GM18858 (cell line): Measurements from ENCODE around the gene KRTAP4-3.
"Not testable (repeated sequence)": the region's sequence is repeated elsewhere in the genome, so short reads cannot be mapped to it uniquely, and the experiment has no call there.

Experiments used
- ATAC-seq: cut with Tn5 transposase; IDR thresholded peaks from one replicate; pipeline ENCODE4 v1.9.1; 2021; ENCODE audit not compliant: unreplicated experiment

The KRTAP4-3 gene

GRCh38 chr17:41153856-41154255, 14.2 kb downstream of the KRTAP4-3 start:
- no peak for ATAC-seq

DNA sequence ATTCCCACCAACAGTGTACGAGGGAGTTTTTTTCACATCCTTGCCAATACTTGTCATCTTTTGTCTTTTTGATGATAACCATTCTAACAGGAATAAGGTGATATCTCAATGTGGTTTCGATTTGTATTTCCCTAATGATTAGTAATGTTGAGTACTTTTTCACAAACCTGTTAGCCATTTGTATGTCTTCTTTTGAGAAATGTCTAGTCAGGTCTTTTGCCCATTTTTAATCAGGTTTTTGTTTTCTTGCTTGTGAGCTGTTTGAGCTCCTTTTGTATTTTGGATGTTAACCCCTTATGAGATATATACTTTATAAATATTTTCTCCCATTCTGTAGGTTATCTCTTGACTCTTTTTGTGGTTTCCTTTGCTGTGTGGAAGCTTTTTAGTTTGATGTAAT, 16.5 kb downstream of the KRTAP4-3 start:
- no peak for ATAC-seq

DNA sequence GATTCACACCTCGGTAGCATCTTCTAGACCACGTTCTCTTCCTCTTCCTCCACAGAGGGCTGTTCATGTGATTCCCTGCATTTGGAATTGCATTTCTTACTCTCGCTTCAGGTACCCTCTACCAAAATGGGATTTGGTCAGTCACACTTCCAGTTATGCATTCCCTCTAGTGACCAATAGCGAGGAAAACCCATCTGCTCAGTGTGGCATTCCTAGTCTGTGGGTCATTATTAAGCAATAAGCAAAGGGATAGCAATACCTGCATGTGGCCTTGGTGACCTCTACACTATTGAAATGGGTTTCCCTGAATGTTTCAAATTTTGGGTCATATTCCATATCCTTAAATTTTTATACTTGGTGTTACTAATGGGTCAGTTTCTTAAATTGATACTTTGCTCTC, 18.0 kb downstream of the KRTAP4-3 start:
- no peak for ATAC-seq

- ATAC-seq: no peak
These were observed 18.4 kb downstream of the KRTAP4-3 start, which contains the start of gene KRTAP4-5 for GRCh38 chr17:41149652-41149985. Gene KRTAP4-5 (minus strand): TSS chr17:41149825. CDS start chr17:41149767, 58 bp downstream.

GRCh38 chr17:41148971-41149651, 18.9 kb downstream of the KRTAP4-3 start:
- not testable (repeated sequence) for ATAC-seq

DNA sequence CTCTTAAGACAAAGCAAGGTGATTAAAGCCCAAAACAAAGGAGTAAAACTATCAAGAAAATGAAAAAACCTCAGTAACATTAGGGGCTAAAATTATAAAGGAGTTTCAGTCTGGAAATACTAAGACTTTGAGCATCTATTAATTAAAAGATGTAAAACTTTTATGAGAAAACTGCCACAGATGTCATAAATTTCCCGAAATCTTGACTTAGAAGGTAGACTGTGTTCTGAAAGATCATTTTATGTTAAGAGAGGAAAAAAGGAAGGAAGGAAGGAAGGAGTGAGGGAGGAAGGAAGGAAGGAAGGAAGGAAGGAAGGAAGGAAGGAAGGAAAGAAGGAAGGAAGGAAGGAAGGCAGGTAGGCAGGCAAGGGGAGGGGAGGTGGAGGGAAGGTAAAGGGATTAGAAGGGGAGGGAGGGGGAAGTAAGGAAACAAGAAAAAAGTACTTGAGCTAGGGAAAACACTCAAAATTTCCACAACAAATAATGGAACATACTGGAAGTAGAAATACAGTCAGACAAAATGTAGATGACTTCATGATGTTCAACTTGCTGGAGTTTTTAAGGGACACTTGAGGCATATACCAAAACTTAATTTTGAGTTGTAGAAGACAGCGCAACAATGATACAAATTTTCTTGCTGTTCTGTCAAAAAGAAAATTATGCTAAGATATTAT, 20.4 kb downstream of the KRTAP4-3 start:
- no peak for ATAC-seq

GRCh38 chr17:41145261-41145660, 22.8 kb downstream of the KRTAP4-3 start:
- ATAC-seq: no peak

DNA sequence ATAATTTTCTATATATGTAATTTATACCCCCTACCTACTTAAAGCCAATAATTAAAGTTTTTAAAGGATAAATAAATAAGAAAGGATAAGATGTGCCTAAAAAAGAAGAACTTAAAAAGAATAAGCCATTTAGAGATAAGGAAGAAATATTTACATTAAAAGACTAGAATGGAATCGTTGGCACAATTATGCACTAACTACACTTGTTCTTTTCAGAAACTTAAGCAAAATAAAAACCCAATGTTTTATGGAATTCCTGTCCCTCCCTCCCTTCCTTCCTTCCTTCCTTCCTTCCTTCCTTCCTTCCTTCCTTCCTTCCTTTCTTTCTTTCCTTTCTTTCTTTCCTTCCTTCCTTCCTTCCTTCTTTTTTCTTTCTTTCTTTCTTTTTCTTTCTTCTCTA, 23.2 kb downstream of the KRTAP4-3 start:
- no peak for ATAC-seq

GRCh38 chr17:41141361-41141760, 26.7 kb downstream of the KRTAP4-3 start:
- no peak for ATAC-seq

DNA sequence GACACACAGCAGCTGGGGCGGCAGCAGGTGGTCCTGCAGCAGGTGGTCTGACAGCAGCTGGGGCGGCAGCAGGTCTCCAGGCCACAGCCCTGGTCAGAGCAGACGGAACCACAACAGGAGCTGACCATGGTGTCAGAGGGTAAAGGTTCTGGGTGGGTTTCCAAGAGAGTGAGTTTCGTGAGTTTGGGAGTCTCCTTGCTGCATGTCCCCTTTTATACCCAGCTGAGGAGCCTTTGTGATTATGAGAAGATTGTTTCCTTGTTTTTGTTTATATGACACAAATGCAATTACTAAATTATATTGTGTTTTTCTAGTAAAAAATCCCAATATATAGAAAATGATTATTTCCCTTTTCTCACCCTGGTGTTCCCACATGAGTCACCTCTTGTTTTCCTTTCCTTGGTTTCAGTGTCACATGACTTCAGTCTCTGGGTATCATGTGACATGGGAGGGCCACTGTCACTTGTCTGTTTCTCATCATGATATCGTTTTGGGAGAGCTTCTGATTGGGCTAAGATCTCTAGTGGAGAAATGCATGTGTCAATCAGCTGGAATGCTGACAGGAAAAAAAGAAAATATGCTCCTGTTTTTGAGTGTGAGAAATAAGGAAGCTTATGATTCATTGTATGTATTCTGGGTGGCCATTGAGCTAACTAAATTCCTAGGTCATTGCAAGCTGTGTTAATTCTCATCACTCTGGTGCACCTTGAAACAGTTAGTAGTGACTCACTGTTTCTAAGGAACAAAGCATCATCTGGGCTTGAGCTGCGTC, 27.5 kb downstream of the KRTAP4-3 start, which contains the start of gene KRTAP4-6:
TSS of gene KRTAP4-6 (minus strand) at position 185 of the 772 bp plus-strand sequence. CDS start at position 128, 57 bp downstream.
- no peak for ATAC-seq

- not testable (repeated sequence) for ATAC-seq
These were observed 28.2 kb downstream of the KRTAP4-3 start for GRCh38 chr17:41139865-41140264.

GRCh38 chr17:41133880-41134735, 33.9 kb downstream of the KRTAP4-3 start:
- no peak for ATAC-seq

DNA sequence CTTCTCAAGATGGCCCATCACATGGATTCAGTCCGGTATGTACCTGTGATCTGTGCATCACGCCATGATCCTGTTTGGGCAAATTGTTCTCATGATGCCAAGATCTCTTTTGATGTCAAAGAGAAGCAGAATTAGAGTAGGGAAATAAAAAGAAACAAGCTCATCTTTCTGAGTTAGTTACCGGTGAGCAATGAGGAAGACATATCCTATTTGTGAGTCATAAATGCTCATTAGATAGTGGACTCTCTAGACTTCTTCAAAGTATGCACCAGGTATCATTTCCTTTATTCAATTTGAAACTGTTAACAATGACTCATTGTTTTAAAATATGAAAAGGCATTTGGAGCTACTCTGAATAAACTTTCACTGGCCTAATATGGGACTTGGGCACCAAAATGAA, 36.0 kb downstream of the KRTAP4-3 start:
- no peak for ATAC-seq

DNA sequence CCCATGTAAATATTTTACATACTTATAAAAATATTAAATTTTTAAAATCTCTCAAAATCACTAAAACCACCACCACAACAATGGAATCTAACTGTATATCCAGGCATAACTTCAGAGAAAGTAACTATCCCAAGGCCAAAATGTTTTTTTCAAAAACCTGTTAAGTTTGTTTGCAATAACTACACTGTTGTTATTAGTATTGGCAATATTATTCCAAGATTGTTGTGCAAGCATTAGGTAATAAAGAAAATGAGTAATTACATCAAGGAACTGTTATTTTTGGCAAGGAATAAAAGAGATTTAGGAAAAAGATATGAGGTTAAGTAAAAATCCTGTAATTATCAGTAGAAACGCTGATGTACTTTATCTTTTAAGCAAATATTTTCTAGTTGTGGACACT, 40.6 kb downstream of the KRTAP4-3 start:
- ATAC-seq: no peak

DNA sequence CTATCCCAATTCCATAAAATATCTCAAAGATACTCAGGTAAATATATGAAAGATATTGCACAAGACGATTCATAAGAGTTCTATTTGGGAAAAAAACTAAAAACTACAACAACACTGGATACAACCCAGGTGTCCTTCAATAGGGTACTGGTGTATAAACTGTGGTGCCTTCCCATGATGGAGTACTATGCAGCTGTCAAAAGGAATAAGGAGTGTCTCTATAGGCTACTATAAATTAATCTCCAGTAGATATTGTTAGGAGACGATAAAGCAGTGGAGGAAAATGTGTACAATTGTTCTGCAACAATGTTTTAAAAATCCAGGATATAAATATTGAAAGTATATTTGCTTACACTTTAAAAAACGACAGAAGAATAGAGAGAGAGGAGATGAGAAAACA, 41.6 kb downstream of the KRTAP4-3 start:
- ATAC-seq: no peak

- no peak for ATAC-seq
These were observed 43.0 kb downstream of the KRTAP4-3 start for GRCh38 chr17:41125064-41125463.

DNA sequence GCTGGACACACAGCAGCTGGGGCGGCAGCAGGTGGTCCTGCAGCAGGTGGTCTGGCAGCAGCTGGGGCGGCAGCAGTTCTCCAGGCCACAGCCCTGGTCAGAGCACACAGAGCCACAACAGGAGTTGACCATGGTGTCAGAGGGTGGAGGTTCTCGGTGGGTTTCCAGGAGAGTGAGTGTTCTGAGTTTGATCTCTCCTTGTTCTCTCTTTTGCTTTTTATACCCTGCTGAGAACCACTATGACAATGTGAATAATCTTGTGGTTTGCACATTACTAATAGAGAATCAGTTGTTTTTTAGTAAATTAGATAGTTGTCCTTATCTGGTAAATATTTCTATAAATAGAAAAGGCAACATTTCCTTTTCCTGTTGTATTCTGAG, 44.0 kb downstream of the KRTAP4-3 start, which contains the start of gene KRTAP4-12:
TSS of gene KRTAP4-12 (minus strand) at position 192 of the 381 bp plus-strand sequence. CDS start at position 132, 60 bp downstream.
- not testable (repeated sequence) for ATAC-seq

DNA sequence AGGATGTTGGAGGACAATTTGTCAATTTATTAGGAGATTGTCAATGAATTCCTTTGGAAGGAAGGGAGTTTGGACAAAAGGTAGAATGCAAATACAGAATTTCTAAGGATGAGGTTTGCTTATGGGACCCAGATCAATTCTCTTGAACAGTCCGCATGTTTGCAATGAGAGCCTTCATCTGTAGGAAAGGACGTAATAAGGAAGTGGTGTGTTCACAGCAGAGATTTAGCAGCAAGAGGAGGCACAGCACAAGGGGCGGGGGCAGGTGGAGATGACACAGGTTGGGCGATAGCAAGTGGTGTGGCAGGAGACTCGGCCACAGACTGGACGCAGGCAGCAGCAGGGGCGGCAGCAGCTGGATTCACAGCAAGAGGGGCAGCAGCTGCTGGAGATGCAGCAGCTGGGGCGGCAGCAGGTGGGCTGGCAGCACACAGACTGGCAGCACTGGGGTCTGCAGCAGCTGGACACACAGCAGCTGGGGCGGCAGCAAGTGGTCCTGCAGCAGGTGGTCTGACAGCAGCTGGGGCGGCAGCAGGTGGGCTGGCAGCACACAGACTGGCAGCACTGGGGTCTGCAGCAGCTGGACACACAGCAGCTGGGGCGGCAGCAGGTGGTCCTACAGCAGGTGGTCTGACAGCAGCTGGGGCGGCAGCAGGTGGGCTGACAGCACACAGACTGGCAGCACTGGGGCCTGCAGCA, 44.6 kb downstream of the KRTAP4-3 start:
- ATAC-seq: not testable (repeated sequence)

- ATAC-seq: no peak
These were observed 46.3 kb downstream of the KRTAP4-3 start for GRCh38 chr17:41121742-41122141.
